Activated gamma-delta T cell (primary cell): Measurements from ENCODE around the gene RAMACL.
"Not testable (repeated sequence)": the region's sequence is repeated elsewhere in the genome, so short reads cannot be mapped to it uniquely, and the experiment has no call there.

Source experiments
- DNase-seq: peaks from one replicate; lab custom pipeline; 2025; lab: John Stamatoyannopoulos, UW

The RAMACL gene

DNA sequence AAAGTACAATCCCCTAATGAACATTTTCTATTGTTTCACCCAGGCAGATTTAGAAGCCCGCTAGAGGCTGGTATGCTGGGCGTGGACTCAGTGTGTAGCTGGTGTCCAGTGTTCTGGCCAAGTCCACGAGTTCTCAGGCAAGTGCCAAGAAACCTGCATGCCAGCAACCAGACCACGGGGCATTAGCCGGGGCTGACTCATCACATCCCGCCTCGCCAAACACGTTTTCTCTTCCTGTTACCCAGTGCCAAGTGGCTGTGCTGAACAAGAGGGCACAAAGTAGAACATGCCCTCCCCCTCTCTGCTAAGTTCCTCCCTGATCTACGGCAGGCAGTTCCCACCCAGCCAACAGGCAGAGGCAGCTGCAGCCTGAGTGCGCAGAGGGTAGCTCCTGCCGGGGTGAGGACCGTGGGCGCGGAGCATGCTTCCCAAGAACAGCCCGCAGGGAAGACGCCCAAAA is 29.6 kb downstream of the RAMACL start:
- DNase-seq: no peak

DNA sequence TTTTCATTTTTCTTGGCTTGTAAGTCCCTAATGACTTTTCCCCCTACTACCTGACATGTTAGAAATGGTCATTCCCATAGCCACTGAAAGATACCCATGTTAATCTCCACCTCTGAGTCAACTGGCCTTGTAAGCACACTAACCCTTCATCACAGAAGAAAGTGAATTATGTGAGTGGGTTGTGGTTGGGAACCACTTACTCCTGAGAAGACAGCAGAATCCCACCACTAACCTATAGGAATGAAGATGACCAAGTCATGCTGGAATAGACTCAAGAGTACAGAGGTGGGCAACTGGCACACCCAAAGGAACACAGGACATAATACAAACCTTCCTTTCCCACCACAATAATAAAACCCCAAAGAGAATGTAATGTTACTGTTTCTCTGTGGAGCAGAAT is 30.1 kb downstream of the RAMACL start:
- DNase-seq: no peak

DNA sequence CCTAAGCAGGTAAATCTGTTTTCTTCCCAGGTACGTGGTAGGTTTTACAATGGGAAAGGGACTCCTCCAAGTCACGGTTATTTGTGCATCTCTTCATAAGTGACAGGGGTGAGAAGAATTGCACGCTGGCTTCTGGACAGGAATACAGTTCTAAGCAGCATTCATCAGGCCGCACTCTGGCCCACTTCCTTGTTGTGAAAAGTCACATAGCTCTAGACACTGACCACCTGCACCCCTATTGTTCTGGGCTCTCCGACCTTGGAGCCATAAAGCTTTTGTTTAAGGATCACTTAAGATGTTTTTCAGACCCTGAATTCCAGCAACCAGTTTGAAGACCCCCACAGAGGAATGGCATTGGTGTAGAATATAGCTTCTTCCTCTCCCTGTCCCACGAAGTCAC is 31.4 kb downstream of the RAMACL start:
- no peak for DNase-seq

DNA sequence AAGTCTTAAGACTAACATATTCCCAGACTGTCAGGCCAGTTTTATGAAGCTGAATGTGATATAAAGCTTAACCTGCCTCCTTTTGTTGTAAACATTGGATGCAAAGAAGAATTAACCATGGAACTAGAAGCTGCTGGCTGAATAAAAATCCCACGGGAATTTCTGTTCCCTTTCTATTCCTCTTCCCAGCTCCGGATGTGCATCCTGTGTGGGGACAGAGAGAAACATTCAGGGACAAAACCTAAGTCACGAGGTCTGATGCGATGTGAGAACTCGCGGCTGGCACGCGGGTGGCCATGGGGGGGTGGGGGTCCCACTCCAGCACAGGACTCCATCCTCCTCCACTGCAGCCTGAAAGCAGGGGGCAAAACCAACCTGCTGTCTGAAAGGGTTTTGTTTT is 32.2 kb downstream of the RAMACL start:
- DNase-seq: no peak

GRCh38 chr6:166553563-166554271 is 32.8 kb downstream of the RAMACL start:
- no peak for DNase-seq

DNA sequence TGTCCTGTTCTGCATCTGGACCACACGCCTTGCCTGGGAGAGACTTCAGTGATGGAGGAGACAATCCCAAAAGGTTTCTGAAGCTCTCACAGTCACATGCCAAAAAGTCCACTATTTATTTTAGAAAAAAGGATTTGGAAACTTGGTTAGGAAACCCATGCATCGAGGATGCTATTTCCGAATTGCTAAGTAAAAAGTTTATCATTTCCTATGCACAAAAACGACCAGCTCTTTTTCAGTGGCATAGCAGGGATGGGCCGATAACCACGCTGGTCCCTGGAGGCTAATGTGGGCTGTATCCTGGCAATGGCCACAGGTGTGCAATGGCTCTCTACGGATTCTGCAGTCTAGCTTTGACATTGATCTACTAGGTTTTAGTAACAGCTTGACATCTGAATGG is 33.9 kb downstream of the RAMACL start:
- DNase-seq: no peak

GRCh38 chr6:166551754-166552495 is 34.6 kb downstream of the RAMACL start:
- no peak for DNase-seq

DNA sequence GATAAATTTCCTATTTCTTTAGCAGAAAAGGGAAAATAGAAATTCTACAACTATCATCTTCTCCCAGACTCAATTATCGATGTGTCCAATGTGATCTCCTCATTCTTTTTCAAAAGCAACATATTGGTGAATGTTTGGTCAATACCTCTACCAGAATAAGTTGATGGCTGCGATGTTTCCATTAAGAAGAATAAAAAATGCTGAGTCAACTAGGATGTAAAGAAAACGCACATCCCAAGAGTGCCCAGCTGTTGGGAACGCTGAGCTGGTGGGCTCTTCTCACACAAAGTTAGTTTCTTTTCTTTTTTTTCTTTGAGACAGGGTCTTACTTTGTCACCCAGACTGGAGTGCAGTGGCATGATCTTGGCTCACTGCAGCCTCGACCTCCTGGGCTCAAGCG is 39.8 kb downstream of the RAMACL start:
- DNase-seq: no peak

- no peak for DNase-seq
Measured at GRCh38 chr6:166545156-166546034, 41.1 kb downstream of the RAMACL start.

- no peak for DNase-seq
Measured at GRCh38 chr6:166544296-166544605, 42.2 kb downstream of the RAMACL start.

GRCh38 chr6:166543603-166544295 is 42.7 kb downstream of the RAMACL start:
- DNase-seq: no peak

DNA sequence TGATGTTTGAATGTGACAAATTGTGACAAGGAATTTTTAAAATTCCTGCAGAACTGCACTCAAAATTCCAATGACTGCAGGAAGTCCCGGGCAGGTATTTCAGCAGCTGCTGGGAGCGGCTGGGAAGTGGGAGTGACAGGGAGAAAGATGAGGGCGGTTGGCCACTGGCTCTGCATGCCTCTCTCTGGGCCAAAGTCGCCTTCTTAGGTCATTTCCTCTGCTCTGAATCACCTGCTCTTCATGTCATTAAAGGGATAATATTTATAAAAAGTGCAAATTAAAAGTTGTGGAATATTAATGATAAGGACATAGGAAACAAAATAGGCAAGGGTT is 43.9 kb downstream of the RAMACL start:
- DNase-seq: no peak

- no peak for DNase-seq
Measured at GRCh38 chr6:166541876-166542579, 44.5 kb downstream of the RAMACL start.

- no peak for DNase-seq
Measured at GRCh38 chr6:166541366-166541765, 45.1 kb downstream of the RAMACL start.

- DNase-seq: no peak
Measured at GRCh38 chr6:166540631-166541331, 45.7 kb downstream of the RAMACL start.

DNA sequence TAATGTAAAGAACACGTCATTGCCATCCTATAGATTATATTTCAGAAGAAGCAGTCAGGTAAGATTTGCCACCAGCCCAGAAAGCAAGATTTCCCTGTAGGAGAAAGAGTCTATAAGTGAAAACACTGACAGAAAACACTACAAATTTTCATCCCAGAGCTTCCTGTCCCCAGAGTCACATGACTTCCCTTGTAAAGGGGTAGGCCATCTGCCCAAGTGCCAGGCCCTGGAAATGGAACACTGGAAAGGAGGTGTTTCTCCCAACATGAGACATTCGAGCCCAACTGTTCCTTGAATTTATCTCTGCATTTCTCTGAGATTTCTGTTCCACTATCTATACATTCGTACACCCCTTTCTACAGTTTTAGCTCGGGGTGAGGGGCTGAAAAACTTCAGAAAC is 46.9 kb downstream of the RAMACL start:
- DNase-seq: no peak

DNA sequence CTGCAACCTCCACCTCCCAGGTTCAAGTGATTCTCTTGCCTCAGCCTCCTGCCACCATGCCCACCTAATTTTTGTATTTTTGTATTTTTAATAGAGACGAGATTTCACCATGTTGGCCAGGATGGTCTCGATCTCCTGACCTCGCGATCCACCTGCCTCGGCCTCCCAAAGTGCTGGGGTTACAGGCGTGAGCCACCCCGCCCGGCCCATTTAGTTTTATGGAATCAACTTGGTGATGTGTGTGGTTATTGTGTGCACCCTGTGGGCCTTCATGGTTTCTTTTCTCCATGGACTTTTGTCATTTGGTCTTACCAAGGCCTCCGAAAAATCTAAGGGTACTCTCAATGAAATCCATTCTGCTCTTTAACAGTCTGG is 47.5 kb downstream of the RAMACL start:
- DNase-seq: not testable (repeated sequence)

DNA sequence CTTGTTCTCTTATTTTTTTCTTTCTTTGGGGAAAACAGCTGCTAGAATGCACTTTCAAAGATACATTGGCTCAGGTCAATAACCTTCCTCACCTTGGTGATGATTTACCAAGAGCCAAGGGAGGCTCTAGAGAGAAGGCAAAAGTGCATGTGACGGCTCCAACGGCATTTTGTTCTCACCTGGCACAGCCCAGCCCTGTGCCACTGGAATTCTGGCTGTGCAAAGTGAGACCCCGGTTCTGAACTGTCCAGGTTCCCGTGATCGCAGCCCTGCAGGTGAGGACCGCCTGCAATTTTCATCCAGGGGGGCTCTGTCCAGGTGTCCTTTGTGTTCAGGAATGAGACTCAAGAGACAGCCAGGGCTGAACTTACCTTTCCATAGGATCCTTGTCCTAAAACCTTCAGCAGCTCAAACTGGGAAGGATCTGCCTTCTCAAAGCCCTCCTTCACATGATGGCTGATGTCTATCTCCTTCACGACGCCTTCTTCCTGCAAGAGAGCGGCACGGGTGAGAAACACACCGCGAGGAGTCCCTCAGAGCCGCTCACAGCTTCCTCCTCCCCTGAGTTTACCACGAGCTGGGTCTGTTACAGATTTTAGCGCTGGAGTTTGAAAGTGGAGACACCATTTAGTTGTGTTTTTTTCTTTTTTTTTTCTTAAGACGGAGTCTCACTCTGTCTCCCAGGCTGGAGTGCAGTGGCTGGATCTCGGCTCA is 48.0 kb downstream of the RAMACL start:
- DNase-seq: no peak

DNA sequence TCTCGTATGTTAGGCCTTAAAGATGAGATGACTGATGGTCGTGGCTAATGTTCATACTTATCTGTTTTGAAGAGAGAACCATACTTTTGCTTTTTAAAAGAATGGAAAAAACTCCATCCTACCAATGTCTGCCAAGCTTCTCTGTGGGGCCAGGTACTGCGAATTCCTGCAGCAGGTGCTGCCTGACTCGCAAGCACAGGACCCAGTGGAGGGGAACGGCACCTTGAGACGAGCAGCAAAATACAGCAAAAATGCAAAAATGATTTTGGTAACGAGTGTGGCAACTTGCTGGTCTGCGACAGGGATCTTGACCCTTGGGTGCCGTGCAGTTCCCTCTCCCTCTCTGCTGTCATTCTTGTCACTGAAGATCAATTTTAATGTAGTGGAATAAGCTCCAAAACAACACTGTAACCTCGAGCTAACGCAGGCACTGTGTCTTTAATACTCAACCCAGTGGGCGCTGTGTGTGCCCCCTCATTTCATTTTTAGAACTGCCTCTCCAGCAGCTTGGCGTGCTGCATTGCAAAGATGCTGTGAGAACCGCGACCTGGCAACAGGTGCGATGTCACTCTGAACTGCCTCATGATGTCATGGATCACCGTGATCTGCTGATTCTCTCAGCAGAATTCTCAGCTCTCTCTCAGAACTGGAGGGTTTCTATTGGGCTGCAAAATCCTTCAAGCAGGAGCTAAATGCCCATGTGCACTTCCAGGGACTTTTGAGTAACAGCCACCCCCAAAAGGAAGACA is 51.6 kb downstream of the RAMACL start:
- no peak for DNase-seq
